ENCODE results near the gene PPP1CA.

PPP1CA gene

DNA sequence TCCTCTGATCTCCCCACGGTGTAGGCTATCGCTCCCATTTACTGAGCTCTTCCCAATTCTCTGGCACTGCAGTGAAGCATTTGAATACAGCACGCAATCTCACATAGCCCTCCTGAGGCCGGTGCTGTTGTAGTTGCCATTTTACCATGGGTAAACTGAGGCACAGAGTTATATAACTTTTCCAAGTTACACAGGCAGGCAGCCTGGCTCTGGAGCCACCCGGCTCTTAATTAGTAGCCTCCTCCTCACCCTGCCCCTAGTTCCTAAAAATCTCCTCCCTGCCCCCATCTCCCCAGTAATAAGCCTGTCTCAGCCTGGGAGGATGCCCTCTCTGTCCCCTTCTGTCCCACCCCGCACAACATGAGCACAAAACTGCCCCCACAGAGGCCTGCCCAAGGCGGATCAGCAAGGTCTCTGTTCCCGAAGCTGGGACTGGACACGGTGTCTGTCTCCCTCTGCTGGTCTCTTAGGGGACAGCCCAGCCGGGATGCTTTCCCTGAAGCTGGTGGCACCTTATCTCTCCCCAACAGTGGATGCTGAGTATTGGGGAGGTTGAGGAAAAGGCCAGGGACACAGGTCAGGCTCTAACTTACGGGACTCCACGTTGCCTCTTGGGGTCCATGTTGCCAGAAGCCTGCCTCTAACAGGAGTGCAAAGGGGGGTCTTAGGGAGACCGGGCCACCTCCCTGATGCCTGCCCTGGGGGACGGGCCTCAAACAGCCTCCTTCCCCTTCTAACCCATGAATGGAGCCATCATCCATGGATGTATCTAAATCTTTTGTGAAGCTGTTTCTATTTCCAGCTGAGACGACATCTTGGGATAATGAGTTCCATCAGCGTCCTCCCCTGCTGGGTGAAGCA is 19.2 kb downstream of the PPP1CA start:
- TF ChIP-seq POLR2AphosphoS5 (IDR thresholded peaks at IDR 0.05; ENCODE audit: low read depth, low read length) (no peak), SIN3A (IDR thresholded peaks at IDR 0.05; ENCODE audit: borderline replicate concordance, insufficient read depth, low read length) (no peak), FOXP2 (optimal IDR thresholded peaks at IDR 0.05; ENCODE audit: borderline replicate concordance, extremely low read depth, extremely low read length, insufficient read depth) (no peak), TAF1 (IDR thresholded peaks at IDR 0.05; ENCODE audit: borderline replicate concordance, insufficient read depth, low read length) (no peak)
- TF ChIP-seq, protein P1, sequence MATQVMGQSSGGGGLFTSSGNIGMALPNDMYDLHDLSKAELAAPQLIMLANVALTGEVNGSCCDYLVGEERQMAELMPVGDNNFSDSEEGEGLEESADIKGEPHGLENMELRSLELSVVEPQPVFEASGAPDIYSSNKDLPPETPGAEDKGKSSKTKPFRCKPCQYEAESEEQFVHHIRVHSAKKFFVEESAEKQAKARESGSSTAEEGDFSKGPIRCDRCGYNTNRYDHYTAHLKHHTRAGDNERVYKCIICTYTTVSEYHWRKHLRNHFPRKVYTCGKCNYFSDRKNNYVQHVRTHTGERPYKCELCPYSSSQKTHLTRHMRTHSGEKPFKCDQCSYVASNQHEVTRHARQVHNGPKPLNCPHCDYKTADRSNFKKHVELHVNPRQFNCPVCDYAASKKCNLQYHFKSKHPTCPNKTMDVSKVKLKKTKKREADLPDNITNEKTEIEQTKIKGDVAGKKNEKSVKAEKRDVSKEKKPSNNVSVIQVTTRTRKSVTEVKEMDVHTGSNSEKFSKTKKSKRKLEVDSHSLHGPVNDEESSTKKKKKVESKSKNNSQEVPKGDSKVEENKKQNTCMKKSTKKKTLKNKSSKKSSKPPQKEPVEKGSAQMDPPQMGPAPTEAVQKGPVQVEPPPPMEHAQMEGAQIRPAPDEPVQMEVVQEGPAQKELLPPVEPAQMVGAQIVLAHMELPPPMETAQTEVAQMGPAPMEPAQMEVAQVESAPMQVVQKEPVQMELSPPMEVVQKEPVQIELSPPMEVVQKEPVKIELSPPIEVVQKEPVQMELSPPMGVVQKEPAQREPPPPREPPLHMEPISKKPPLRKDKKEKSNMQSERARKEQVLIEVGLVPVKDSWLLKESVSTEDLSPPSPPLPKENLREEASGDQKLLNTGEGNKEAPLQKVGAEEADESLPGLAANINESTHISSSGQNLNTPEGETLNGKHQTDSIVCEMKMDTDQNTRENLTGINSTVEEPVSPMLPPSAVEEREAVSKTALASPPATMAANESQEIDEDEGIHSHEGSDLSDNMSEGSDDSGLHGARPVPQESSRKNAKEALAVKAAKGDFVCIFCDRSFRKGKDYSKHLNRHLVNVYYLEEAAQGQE (IDR thresholded peaks at IDR 0.05; ENCODE audit: insufficient read depth in 1 of 2, low read depth in 2 of 2, low read length in 2 of 2), result no peak

DNA sequence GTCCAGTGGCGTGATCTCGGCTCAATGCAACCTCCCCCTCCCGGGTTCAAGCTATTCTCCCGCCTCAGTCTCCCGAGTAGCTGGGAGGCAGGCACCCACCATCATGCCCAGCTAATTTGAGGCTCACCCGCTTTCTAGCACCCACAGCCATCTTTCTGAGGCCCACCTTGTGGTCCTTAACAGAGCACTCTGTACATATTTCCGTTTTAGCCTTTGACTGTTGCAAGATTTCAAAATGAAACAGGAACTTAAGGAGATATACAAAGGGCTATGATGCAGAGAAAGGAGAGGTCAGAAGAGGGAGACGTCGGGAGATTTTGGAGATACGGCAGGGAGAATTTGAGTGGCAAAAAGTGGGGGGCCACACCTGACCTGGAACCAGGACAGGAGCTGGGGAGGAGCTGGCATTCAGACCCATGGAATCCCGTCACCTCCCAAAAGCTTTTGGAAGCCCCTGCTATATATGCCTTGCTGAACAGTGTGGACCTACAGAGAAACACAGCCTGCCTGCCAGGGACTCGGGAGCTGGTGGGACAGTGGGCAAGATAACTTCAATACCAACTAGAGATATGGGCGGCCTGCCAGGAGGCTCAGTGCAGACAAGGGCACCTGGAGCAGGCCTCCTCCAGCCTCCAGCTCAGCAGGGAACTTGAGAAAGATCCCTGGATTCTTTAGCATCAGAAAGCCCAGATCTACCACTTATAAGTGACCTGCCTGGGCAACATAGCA is 20.2 kb downstream of the PPP1CA start:
- TF ChIP-seq SIN3A (IDR thresholded peaks at IDR 0.05; ENCODE audit: borderline replicate concordance, insufficient read depth, low read length) (no peak), POLR2AphosphoS5 (IDR thresholded peaks at IDR 0.05; ENCODE audit: low read depth, low read length) (no peak), FOXP2 (optimal IDR thresholded peaks at IDR 0.05; ENCODE audit: borderline replicate concordance, extremely low read depth, extremely low read length, insufficient read depth) (no peak), TAF1 (IDR thresholded peaks at IDR 0.05; ENCODE audit: borderline replicate concordance, insufficient read depth, low read length) (no peak)
- TF ChIP-seq, protein P1 (IDR thresholded peaks at IDR 0.05; ENCODE audit: insufficient read depth in 1 of 2, low read depth in 2 of 2, low read length in 2 of 2), result no peak

- TF ChIP-seq, protein P1 (IDR thresholded peaks at IDR 0.05; ENCODE audit: insufficient read depth in 1 of 2, low read depth in 2 of 2, low read length in 2 of 2), result no peak
Observed at GRCh38 chr11:67379061-67380058, 22.3 kb downstream of the PPP1CA start.

- TF ChIP-seq SIN3A (IDR thresholded peaks at IDR 0.05; ENCODE audit: borderline replicate concordance, insufficient read depth, low read length), result no peak
- TF ChIP-seq TAF1 (IDR thresholded peaks at IDR 0.05; ENCODE audit: borderline replicate concordance, insufficient read depth, low read length), result no peak
- TF ChIP-seq, protein P1 (IDR thresholded peaks at IDR 0.05; ENCODE audit: insufficient read depth in 1 of 2, low read depth in 2 of 2, low read length in 2 of 2), result no peak
- no peak for TF ChIP-seq FOXP2 (optimal IDR thresholded peaks at IDR 0.05; ENCODE audit: borderline replicate concordance, extremely low read depth, extremely low read length, insufficient read depth)
- TF ChIP-seq POLR2AphosphoS5 (IDR thresholded peaks at IDR 0.05; ENCODE audit: low read depth, low read length), result no peak
Observed at GRCh38 chr11:67378544-67378943, 23.1 kb downstream of the PPP1CA start.

All from PFSK-1 (cell line).